Stomach smooth muscle (tissue), 2 donors: ENCODE measurements around the gene SSH2.

ENCODE experiments used
- H3K27ac ChIP-seq: one replicate; pipeline ENCODE4 v1.7.0; 2013; ENCODE audit warnings: mild to moderate bottlenecking, low read length, inconsistent platforms
- H3K27me3 ChIP-seq, 2 donors: one replicate each; pipeline ENCODE4 v1.7.0; 2013; ENCODE audit warnings: low read length in 2 of 2; ENCODE audit not compliant: insufficient read depth in 2 of 2, control insufficient read depth in 1 of 2
- H3K36me3 ChIP-seq, 2 donors: one replicate each; pipeline ENCODE4 v1.7.0; 2013; ENCODE audit warnings: low read length in 2 of 2; ENCODE audit not compliant: control insufficient read depth in 2 of 2, insufficient read depth in 2 of 2
- H3K4me1 ChIP-seq: one replicate; pipeline ENCODE4 v1.7.0; 2013; ENCODE audit warnings: low read length; ENCODE audit not compliant: control insufficient read depth, insufficient read depth
- H3K4me3 ChIP-seq, 2 donors: one replicate each; pipeline ENCODE4 v1.7.0; 2013; ENCODE audit warnings: low read length in 2 of 2
- H3K9ac ChIP-seq, 2 donors: one replicate each; pipeline ENCODE4 v1.7.0; 2013; ENCODE audit warnings: low read length in 2 of 2, mild to moderate bottlenecking in 1 of 2
- H3K9me3 ChIP-seq, 2 donors: one replicate each; pipeline ENCODE4 v1.7.0; 2013; ENCODE audit warnings: low read length in 2 of 2; ENCODE audit not compliant: control insufficient read depth in 2 of 2
- donor health status: healthy.
- donor health status: Pancreatic carcinoma.

Gene SSH2

GRCh38 chr17:29835435-29836351 is 94.3 kb downstream of the SSH2 start:
- Histone ChIP-seq H3K27me3 (no peaks in the 10 kb centered on the region), H3K4me1 (no peaks in the 10 kb centered on the region), H3K27ac (no peak overlapping the region), H3K9ac (no peak overlapping the region), H3K9me3 (no peaks in the 10 kb centered on the region), H3K4me3 (no peak overlapping the region), H3K36me3 (no peaks in the 10 kb centered on the region)

DNA sequence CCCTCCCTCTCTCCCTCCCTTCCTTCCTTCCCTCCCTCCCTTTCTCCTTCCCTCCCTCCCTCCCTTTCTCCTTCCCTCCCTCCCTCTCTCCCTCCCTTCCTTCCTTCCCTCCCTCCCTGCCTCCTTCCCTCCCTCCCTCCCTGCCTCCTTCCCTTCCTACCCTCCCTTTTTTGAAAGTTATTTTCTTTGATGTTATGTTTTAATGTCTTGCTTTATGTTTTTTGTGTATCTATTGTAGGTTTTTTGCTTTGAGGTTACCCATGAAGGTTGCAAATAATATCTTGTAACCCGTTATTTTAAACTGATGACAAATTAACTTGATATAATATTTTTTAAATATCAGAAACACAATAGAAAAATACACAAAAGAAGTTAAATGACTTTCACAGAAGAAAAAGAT is 96.2 kb downstream of the SSH2 start:
- H3K9me3 ChIP-seq: no peaks in the 10 kb centered on the region
- no peaks in the 10 kb centered on the region for H3K36me3 ChIP-seq
- H3K9ac ChIP-seq: no peak overlapping the region
- no peak overlapping the region for H3K4me3 ChIP-seq
- H3K27me3 ChIP-seq: no peaks in the 10 kb centered on the region
- no peaks in the 10 kb centered on the region for H3K4me1 ChIP-seq
- no peak overlapping the region for H3K27ac ChIP-seq

DNA sequence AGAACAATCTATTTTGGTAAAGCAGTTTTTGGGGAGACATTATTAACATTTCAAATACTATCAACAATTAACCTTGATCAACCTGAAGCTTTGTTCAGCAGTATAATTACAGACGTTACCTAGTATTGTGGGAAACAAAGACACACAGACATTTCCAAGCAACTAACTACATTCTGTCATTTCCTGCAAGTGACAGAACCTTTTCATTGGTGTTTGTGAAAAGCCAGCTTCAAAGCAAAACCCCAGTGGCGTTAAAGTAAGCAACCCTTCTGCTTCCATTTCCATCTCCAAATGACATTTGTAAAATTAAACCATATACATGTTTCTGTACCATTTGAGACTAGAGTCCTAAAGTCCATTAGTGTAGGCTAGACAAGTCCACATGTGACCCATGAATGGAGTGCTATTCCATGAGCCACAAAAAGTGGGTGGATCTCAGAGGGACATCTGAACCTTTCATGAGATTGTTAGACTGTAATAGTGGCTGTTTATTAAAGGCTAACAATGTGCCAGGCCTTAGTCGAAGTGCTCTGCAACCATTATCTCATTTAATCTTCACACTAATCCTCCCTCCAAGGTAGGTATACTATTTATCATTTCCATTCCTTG is 101.2 kb downstream of the SSH2 start:
- no peaks in the 10 kb centered on the region for H3K27me3 ChIP-seq
- H3K4me3 ChIP-seq: no peak overlapping the region
- no peaks in the 10 kb centered on the region for H3K9me3 ChIP-seq
- no peak overlapping the region for H3K27ac ChIP-seq
- no peaks in the 10 kb centered on the region for H3K36me3 ChIP-seq
- H3K9ac ChIP-seq: no peak overlapping the region
- no peaks in the 10 kb centered on the region for H3K4me1 ChIP-seq

GRCh38 chr17:29827179-29827578 is 102.8 kb downstream of the SSH2 start:
- H3K9me3 ChIP-seq: no peaks in the 10 kb centered on the region
- H3K27ac ChIP-seq: no peak overlapping the region
- H3K4me3 ChIP-seq: no peak overlapping the region
- no peak overlapping the region for H3K9ac ChIP-seq
- no peaks in the 10 kb centered on the region for H3K4me1 ChIP-seq
- no peaks in the 10 kb centered on the region for H3K27me3 ChIP-seq
- no peaks in the 10 kb centered on the region for H3K36me3 ChIP-seq

GRCh38 chr17:29826114-29826692 is 103.8 kb downstream of the SSH2 start:
- no peaks in the 10 kb centered on the region for H3K9me3 ChIP-seq
- H3K9ac ChIP-seq: no peak overlapping the region
- no peak overlapping the region for H3K4me3 ChIP-seq
- H3K27me3 ChIP-seq: no peaks in the 10 kb centered on the region
- H3K36me3 ChIP-seq: no peaks in the 10 kb centered on the region
- H3K27ac ChIP-seq: no peak overlapping the region
- no peaks in the 10 kb centered on the region for H3K4me1 ChIP-seq

GRCh38 chr17:29825604-29826003 is 104.4 kb downstream of the SSH2 start:
- no peak overlapping the region for H3K27ac ChIP-seq
- no peaks in the 10 kb centered on the region for H3K27me3 ChIP-seq
- no peaks in the 10 kb centered on the region for H3K36me3 ChIP-seq
- no peak overlapping the region for H3K4me3 ChIP-seq
- no peak overlapping the region for H3K9ac ChIP-seq
- no peaks in the 10 kb centered on the region for H3K9me3 ChIP-seq
- H3K4me1 ChIP-seq: no peaks in the 10 kb centered on the region

GRCh38 chr17:29821897-29822296 is 108.1 kb downstream of the SSH2 start:
- Histone ChIP-seq H3K27ac (no peak overlapping the region), H3K27me3 (no peaks in the 10 kb centered on the region), H3K4me3 (no peak overlapping the region)

GRCh38 chr17:29820425-29820824 is 109.6 kb downstream of the SSH2 start:
- Histone ChIP-seq H3K4me1 (no peaks in the 10 kb centered on the region), H3K4me3 (no peak overlapping the region), H3K9ac (no peak overlapping the region), H3K36me3 (no peaks in the 10 kb centered on the region), H3K9me3 (no peaks in the 10 kb centered on the region), H3K27ac (no peak overlapping the region), H3K27me3 (no peaks in the 10 kb centered on the region)

More at GRCh38 chr17:29821897-29822296, 108.1 kb downstream of the SSH2 start:
- H3K4me1 ChIP-seq: no peaks in the 10 kb centered on the region
- no peaks in the 10 kb centered on the region for H3K9me3 ChIP-seq
- no peak overlapping the region for H3K9ac ChIP-seq
- no peaks in the 10 kb centered on the region for H3K36me3 ChIP-seq

DNA sequence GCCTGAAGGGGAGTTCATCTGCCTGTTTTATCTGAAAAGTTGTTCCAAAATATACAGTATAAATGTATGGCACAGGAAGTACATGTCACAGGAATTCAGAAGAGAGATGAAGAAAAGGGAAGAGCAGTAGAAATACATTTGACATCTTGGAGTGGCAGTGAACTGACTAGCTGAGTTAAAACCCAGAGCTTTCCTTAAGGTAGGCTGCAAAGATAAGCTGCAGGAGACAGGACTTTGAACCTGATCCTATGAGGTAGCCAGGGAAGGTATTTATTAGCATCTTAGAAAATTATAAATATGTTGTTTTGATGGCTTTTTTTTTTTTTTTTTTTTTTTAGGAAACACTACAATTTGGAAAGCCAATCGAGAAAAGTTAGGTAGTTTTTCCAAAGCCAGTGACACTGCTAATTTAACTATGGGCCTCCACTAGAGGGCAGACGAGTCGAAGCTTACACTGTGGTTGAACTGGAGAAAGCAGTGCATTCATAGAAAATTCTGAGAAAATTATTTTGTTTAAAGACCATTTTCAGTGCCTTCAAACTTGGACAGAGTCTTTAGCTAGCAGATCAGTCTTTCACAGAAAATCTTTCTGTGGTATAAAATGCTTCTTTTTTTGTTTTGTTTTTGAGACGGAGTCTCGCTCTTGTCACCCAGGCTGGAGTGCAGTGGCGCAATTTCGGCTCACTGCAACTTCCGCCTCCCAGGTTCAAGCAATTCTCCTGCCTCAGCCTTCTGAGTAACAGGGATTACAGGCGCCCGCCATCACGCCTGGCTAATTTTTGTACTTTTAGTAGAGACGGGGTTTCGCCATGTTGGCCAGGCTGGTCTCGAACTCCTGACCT is 122.3 kb downstream of the SSH2 start:
- H3K4me1 ChIP-seq: no peaks in the 10 kb centered on the region
- H3K9ac ChIP-seq: no peak overlapping the region
- no peak overlapping the region for H3K27ac ChIP-seq
- H3K36me3 ChIP-seq: no peaks in the 10 kb centered on the region
- H3K9me3 ChIP-seq: no peaks in the 10 kb centered on the region
- H3K27me3 ChIP-seq: no peaks in the 10 kb centered on the region
- no peak overlapping the region for H3K4me3 ChIP-seq

GRCh38 chr17:29802246-29802645 is 127.8 kb downstream of the SSH2 start:
- Histone ChIP-seq H3K27ac (no peak overlapping the region), H3K4me1 (no peaks in the 10 kb centered on the region), H3K9me3 (no peaks in the 10 kb centered on the region), H3K27me3 (no peaks in the 10 kb centered on the region), H3K36me3 (no peaks in the 10 kb centered on the region), H3K9ac (no peak overlapping the region), H3K4me3 (no peak overlapping the region)
